WERI-Rb-1 (cell line): ENCODE results near the gene ING1.

ENCODE experiments used
- DNase-seq: peaks from one replicate; pipeline ENCODE4 v3.0.0-alpha.2; 2020
- H3K27ac ChIP-seq: fragments of 250-450 bp; sonication (Bioruptor Pico); 2 replicates; pipeline ENCODE4 v1.5.1; 2020; ENCODE audit warnings: mild to moderate bottlenecking, moderate library complexity
- H3K27me3 ChIP-seq: fragments of 250-450 bp; sonication (Bioruptor Pico); 2 replicates; pipeline ENCODE4 v1.5.1; 2021; ENCODE audit warnings: mild to moderate bottlenecking, low read depth, moderate library complexity; ENCODE audit not compliant: insufficient read depth, severe bottlenecking
- H3K36me3 ChIP-seq: fragments of 250-450 bp; sonication (Bioruptor Pico); 2 replicates; pipeline ENCODE4 v1.5.1; 2020; ENCODE audit warnings: mild to moderate bottlenecking, moderate library complexity
- H3K4me3 ChIP-seq: 2 replicates; pipeline ENCODE4 v1.5.1; 2011; ENCODE audit warnings: low read depth, mild to moderate bottlenecking, control low read depth, low read length
- H3K9me3 ChIP-seq: fragments of 250-450 bp; sonication (Bioruptor Pico); 2 replicates; pipeline ENCODE4 v1.5.1; 2021; ENCODE audit warnings: mild to moderate bottlenecking, moderate library complexity; ENCODE audit not compliant: severe bottlenecking
- CTCF ChIP-seq: IDR thresholded peaks from 2 replicates; pipeline ENCODE4 v1.5.1; 2011; ENCODE audit warnings: low read depth, mild to moderate bottlenecking, control low read depth, inconsistent platforms, low read length

ING1 gene

GRCh38 chr13:110757296-110757695 is 43.8 kb downstream of the ING1 start:
- no peak for TF ChIP-seq CTCF

GRCh38 chr13:110758195-110758805 is 44.8 kb downstream of the ING1 start:
- TF ChIP-seq CTCF, result no peak
- H3K4me3 ChIP-seq, result no peak overlapping the region
- no peaks in the 10 kb centered on the region for H3K27me3 ChIP-seq
- H3K9me3 ChIP-seq, result peaks cover under 1% of the 10 kb centered on the region
- no peak overlapping the region for H3K27ac ChIP-seq
- DNase-seq, result no peak
- H3K36me3 ChIP-seq, result no peaks in the 10 kb centered on the region

More at GRCh38 chr13:110757296-110757695, 43.8 kb downstream of the ING1 start:
- Histone ChIP-seq H3K27ac (no peak overlapping the region), H3K4me3 (no peak overlapping the region), H3K9me3 (no peaks in the 10 kb centered on the region), H3K36me3 (no peaks in the 10 kb centered on the region), H3K27me3 (no peaks in the 10 kb centered on the region)
- DNase-seq, result no peak

GRCh38 chr13:110759710-110760109 is 46.2 kb downstream of the ING1 start:
- DNase-seq, result no peak
- H3K4me3 ChIP-seq, result no peak overlapping the region
- peaks cover 5% of the 10 kb centered on the region for H3K9me3 ChIP-seq
- H3K36me3 ChIP-seq, result no peaks in the 10 kb centered on the region
- no peaks in the 10 kb centered on the region for H3K27me3 ChIP-seq
- TF ChIP-seq CTCF, result no peak
- no peak overlapping the region for H3K27ac ChIP-seq

GRCh38 chr13:110760611-110761010 is 47.1 kb downstream of the ING1 start:
- Histone ChIP-seq H3K27ac (no peak overlapping the region), H3K4me3 (no peak overlapping the region), H3K36me3 (no peaks in the 10 kb centered on the region), H3K9me3 (peaks cover 5% of the 10 kb centered on the region), H3K27me3 (peaks cover 5% of the 10 kb centered on the region)
- DNase-seq, result no peak
- no peak for TF ChIP-seq CTCF

- Histone ChIP-seq H3K27me3 (peaks cover 14% of the 10 kb centered on the region), H3K27ac (no peak overlapping the region), H3K4me3 (no peak overlapping the region), H3K36me3 (no peaks in the 10 kb centered on the region), H3K9me3 (peaks cover 5% of the 10 kb centered on the region)
- no peak for TF ChIP-seq CTCF
- no peak for DNase-seq
Measured at GRCh38 chr13:110766671-110767430, 53.4 kb downstream of the ING1 start.

- Histone ChIP-seq H3K27ac (no peak overlapping the region), H3K9me3 (peaks cover 5% of the 10 kb centered on the region), H3K27me3 (peaks cover 19% of the 10 kb centered on the region)
Measured at GRCh38 chr13:110767476-110767875, 54.0 kb downstream of the ING1 start.

More at GRCh38 chr13:110767476-110767875, 54.0 kb downstream of the ING1 start:
- no peak for TF ChIP-seq CTCF
- Histone ChIP-seq H3K36me3 (no peaks in the 10 kb centered on the region), H3K4me3 (no peak overlapping the region)
- no peak for DNase-seq
